ENCODE measurements around the gene UNK. TPM values are rescaled to one million over a fixed set of nuclear protein-coding genes. Genes with fewer than 3 reads are reported as not detected.

Gene UNK, protein sequence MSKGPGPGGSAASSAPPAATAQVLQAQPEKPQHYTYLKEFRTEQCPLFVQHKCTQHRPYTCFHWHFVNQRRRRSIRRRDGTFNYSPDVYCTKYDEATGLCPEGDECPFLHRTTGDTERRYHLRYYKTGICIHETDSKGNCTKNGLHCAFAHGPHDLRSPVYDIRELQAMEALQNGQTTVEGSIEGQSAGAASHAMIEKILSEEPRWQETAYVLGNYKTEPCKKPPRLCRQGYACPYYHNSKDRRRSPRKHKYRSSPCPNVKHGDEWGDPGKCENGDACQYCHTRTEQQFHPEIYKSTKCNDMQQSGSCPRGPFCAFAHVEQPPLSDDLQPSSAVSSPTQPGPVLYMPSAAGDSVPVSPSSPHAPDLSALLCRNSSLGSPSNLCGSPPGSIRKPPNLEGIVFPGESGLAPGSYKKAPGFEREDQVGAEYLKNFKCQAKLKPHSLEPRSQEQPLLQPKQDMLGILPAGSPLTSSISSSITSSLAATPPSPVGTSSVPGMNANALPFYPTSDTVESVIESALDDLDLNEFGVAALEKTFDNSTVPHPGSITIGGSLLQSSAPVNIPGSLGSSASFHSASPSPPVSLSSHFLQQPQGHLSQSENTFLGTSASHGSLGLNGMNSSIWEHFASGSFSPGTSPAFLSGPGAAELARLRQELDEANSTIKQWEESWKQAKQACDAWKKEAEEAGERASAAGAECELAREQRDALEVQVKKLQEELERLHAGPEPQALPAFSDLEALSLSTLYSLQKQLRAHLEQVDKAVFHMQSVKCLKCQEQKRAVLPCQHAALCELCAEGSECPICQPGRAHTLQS
- polyA plus RNA-seq: 10 to 100 TPM in 2 of 3 donors, 1 to 10 TPM in 1; 9.7 to 15.0 (median 13.9) TPM

DNA sequence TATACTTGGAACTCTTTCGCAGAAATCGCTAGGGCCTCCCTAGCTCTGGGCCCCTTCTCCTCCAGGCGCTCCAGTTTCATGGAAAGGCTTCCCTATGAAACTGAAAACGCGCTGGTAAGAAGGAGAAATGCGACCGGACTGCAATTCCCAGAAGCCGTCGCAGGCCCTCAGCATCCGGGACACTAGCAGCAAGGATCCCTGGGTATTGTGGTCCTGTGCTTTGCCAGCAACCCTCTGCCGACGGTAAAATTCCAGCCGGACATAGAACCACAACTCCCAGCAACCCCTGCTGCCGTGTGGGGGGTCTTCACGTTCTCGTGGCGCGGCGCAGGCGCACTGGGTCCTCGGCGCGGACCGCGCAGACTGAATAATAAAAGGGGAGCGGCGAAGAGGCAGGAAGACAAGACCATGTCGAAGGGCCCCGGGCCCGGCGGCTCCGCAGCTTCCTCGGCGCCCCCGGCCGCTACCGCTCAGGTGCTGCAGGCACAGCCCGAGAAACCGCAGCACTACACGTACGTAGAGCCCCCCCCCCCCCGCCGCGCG lies at the start of gene UNK:
TSS of gene UNK (plus strand) at position 334 of the 543 bp plus-strand sequence. CDS start at position 409, 75 bp downstream.
- 0% methylated on average over 29 to 45 of the region's 45 CpGs for WGBS, 3 donors
- peak within 1 kb of the TSS; percentile 90 for H3K27ac ChIP-seq (ENCODE audit: low read depth, low read length)

DNA sequence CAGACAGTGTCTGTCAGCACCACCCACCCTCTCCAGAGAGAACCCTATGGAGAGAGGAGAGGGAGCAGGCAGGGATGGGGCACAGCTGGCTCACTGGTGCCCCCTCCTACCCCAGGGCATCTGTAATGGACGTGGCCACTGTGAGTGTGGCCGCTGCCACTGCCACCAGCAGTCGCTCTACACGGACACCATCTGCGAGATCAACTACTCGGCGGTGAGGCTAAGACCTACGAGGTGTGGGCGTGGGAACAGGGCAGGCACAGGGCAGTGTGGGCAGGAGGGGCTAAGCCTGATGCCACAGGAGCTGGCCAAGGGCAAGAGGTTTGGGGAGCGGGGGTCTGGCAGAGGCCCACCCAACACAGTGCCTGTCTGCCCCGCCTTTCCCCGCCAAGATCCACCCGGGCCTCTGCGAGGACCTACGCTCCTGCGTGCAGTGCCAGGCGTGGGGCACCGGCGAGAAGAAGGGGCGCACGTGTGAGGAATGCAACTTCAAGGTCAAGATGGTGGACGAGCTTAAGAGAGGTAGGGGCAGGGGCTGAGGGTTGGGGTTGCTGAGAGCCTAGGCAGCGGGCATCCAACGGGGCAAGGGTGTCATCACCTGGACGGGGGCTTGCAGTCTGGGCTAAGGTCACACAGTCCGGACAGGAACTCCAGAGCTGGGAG lies 48.3 kb upstream of the UNK start:
- 87 to 94% (median 92%) methylated on average over 26 of the region's 26 CpGs for WGBS, 3 donors
- H3K27ac ChIP-seq (ENCODE audit: low read depth, low read length): no peak overlapping the region

DNA sequence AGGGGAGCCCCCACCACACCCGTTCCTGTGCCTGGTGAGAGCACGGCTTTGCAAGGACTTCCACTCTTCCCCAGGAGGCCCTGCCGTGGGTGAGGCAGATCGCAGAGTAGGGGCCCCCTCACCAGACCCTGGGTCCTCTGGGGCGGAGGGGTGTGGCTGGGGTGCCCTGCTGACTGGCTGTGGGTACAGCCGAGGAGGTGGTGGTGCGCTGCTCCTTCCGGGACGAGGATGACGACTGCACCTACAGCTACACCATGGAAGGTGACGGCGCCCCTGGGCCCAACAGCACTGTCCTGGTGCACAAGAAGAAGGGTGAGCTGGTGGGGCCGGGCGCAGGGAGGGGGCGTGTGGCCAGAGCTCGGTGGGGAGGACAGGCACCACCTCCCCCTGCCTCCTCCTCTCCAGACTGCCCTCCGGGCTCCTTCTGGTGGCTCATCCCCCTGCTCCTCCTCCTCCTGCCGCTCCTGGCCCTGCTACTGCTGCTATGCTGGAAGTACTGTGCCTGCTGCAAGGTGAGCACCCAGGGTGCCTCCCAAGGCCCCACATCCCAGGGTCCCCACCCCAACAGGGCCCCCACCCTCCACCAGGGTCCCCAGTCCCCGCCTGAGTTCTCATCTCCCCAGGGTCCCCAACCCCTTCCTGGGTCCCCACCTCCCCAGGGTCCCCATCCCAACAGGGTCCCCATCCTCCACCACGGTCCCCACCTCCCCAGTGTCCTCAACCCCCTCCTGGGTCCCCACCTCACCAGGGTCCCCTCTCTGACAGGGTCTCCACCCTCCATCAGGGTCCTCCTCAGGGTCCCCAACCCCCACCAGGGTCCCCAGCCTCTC lies 47.3 kb upstream of the UNK start:
- H3K27ac ChIP-seq (ENCODE audit: low read depth, low read length): no peak overlapping the region
- WGBS, 3 donors: 75 to 86% (median 77%) methylated on average over 18 to 20 of the region's 20 CpGs

DNA sequence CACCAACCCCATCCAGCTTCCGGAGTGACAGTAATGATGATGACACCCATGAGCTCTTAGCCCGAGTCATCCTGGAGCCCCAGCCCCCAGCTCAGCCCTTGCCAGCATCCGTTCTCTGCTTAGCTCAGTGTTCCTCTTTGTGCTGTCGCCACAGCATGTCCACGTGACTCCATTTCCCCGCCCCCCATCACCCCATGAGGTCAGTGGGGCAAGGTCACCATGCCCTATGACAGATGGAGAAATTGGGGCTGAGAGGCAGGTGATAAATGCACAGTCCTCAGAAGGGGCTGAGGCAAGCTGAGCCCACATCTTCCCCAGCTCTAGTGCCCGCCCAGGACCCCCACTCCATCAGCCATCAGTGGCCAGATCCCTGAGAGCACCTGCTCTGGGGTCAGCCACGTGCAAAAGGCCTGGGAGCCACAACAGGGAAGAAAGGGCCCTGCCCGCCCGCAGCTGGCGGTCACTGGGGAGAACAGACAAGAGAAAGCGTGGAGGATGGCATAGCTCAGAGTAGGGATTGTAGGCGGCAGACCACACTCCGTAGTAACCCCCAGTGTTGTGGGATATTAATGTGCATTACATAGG lies 46.3 kb upstream of the UNK start:
- WGBS, 3 donors: 54 to 74% (median 56%) methylated on average over 14 of the region's 14 CpGs
- H3K27ac ChIP-seq (ENCODE audit: low read depth, low read length): no peak overlapping the region

DNA sequence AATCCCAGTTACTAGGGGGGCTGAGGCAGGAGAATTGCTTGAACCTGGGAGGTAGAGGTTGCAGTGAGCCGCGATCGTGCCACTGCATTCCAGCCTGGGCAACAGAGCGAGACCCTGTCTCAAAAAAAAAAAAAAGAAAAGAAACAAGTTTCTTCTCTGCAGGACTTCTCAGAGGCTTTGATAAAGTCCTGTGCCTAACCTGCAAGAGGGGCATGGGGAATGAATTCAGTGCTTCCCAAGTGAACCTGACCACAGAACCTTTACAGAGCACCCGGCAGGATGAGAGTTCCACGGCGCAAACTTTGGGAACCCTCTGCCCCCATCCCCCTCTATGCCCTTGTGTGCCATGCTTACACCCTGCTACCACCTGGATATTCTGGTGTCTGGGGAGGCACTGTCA lies 45.4 kb upstream of the UNK start:
- 94 to 96% (median 94%) methylated on average over 7 of the region's 7 CpGs for WGBS, 3 donors

DNA sequence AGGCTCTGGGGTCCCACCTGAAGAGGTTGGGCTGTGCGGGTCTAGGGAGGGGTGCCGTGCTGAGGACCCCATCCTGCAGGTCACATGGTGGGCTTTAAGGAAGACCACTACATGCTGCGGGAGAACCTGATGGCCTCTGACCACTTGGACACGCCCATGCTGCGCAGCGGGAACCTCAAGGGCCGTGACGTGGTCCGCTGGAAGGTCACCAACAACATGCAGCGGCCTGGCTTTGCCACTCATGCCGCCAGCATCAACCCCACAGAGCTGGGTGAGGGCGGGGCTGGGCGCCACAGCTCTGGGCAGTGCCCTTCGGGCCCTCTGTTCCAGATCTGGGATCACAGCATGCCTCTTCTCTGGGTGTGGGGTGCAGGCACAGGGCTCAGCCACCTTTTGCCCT lies 44.8 kb upstream of the UNK start:
- H3K27ac ChIP-seq (ENCODE audit: low read depth, low read length): no peak overlapping the region
- 92 to 93% (median 93%) methylated on average over 12 to 14 of the region's 14 CpGs for WGBS, 3 donors

More for the DNA sequence above, 45.4 kb upstream of the UNK start:
- no peak overlapping the region for H3K27ac ChIP-seq (ENCODE audit: low read depth, low read length)

DNA sequence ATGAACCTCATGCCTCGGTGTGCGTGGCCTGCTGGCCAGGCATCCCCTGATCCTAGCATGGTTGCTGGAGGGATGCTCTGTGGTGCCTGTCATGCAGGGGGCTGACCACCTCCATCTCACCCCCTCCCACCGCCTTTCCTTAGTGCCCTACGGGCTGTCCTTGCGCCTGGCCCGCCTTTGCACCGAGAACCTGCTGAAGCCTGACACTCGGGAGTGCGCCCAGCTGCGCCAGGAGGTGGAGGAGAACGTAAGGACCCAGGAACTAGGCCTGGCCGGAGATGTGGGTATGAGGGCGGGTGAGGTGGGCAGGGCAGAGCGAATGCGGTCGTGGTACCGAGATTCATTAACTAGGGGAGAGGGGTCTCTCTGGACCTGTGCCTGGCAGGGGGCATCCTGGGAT lies 44.4 kb upstream of the UNK start:
- no peak overlapping the region for H3K27ac ChIP-seq (ENCODE audit: low read depth, low read length)
- 90 to 92% (median 91%) methylated on average over 17 of the region's 17 CpGs for WGBS, 3 donors

DNA sequence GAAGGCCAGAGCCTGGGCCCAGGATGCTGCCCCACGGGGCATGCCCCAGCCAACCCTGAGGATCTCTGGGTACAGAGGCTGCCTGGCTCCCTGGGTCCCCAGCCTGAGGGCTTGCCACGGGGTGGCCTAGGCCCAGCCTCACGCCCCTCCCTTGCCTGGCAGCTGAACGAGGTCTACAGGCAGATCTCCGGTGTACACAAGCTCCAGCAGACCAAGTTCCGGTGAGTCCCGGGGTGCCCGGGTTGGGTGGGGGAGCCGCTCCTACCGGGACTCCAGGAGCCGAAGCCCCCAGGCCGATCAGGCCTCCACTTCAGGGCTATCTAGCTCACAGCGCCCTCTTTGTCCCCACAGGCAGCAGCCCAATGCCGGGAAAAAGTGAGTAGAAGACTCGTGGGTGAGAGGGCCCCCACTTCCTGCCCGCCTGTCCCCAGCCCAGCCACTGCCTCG lies 44.0 kb upstream of the UNK start:
- no peak overlapping the region for H3K27ac ChIP-seq (ENCODE audit: low read depth, low read length)
- WGBS, 3 donors: 79 to 83% (median 83%) methylated on average over 15 to 17 of the region's 17 CpGs

DNA sequence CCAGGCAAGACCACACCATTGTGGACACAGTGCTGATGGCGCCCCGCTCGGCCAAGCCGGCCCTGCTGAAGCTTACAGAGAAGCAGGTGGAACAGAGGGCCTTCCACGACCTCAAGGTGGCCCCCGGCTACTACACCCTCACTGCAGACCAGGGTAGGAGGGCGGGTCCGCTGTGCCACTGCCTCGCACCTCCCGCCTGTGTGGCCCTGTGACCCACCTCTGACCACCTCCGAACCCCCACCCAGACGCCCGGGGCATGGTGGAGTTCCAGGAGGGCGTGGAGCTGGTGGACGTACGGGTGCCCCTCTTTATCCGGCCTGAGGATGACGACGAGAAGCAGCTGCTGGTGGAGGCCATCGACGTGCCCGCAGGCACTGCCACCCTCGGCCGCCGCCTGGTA lies 42.3 kb upstream of the UNK start:
- no peak overlapping the region for H3K27ac ChIP-seq (ENCODE audit: low read depth, low read length)
- WGBS, 3 donors: 87 to 90% (median 89%) methylated on average over 24 to 25 of the region's 25 CpGs

DNA sequence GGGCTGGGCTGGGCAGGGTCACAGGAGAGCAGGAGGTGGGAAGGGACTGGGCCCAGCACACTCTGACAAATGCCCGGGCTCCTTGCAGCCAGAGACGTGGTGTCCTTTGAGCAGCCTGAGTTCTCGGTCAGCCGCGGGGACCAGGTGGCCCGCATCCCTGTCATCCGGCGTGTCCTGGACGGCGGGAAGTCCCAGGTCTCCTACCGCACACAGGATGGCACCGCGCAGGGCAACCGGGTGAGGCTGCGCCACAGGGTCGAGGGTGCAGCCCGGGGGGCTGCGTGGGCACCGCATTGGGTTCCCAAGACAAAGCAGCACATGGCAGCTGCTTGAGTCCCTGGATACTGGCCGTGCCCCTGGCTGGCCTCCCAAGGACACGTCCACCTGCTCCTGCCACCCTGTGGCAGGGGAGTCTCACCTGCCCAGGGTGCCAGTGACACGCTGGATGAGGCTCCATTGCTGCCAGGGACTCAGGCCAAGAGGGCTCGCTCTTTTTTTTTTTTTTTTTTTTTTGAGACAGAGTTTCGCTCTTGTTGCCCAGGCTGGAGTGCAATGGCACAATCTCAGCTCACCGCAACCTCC lies 40.9 kb upstream of the UNK start:
- 83 to 96% (median 93%) methylated on average over 21 to 25 of the region's 25 CpGs for WGBS, 3 donors
- no peak overlapping the region for H3K27ac ChIP-seq (ENCODE audit: low read depth, low read length)

DNA sequence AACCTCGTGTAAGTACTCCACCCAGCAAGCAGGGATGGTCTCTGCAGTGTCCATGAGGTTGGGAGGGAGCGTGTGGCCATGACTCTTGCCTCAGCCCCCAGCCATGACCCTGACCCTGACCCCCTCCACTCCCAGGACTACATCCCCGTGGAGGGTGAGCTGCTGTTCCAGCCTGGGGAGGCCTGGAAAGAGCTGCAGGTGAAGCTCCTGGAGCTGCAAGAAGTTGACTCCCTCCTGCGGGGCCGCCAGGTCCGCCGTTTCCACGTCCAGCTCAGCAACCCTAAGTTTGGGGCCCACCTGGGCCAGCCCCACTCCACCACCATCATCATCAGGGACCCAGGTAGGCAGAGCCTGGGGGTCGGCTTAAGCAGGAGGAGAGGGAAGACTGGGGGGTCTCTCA lies 35.9 kb upstream of the UNK start:
- no peak overlapping the region for H3K27ac ChIP-seq (ENCODE audit: low read depth, low read length)
- WGBS, 3 donors: 80 to 83% (median 83%) methylated on average over 9 of the region's 9 CpGs

DNA sequence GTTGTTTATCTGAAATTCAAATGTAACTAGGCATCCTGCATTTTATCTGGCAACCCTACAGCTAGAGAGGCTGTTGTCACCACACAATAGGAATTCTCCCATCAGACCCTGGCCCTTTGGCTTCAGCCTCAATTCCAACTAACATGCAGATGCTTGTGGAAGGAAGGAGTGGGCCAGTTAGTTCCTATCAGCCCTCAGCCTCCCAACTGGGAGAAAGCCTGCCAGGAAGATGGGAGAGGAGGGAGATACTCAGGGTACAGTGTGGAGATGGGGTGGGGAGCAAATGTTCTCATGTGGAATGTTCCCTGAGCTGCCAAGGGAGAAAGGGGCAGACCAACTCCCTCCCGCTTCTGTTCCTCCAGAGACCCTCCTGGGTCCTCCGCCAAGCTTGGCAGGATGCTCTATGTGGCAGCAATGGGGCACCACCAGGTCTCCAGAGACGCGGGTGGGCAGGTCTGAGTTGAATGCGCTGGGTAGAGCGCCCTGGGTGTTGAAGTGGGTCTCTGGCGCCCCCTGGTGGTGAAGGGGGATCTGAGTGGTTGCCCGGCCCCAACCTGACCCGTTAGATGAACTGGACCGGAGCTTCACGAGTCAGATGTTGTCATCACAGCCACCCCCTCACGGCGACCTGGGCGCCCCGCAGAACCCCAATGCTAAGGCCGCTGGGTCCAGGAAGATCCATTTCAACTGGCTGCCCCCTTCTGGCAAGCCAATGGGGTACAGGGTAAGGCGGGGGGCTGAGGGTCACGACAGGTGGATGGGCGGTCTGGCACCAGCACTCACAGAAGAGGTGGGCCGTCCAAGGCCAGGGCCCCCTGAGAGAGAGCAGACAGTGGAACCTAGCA lies 34.8 kb upstream of the UNK start:
- WGBS, 3 donors: 16 to 18% (median 17%) methylated on average over 19 to 20 of the region's 20 CpGs
- H3K27ac ChIP-seq (ENCODE audit: low read depth, low read length): no peak overlapping the region

DNA sequence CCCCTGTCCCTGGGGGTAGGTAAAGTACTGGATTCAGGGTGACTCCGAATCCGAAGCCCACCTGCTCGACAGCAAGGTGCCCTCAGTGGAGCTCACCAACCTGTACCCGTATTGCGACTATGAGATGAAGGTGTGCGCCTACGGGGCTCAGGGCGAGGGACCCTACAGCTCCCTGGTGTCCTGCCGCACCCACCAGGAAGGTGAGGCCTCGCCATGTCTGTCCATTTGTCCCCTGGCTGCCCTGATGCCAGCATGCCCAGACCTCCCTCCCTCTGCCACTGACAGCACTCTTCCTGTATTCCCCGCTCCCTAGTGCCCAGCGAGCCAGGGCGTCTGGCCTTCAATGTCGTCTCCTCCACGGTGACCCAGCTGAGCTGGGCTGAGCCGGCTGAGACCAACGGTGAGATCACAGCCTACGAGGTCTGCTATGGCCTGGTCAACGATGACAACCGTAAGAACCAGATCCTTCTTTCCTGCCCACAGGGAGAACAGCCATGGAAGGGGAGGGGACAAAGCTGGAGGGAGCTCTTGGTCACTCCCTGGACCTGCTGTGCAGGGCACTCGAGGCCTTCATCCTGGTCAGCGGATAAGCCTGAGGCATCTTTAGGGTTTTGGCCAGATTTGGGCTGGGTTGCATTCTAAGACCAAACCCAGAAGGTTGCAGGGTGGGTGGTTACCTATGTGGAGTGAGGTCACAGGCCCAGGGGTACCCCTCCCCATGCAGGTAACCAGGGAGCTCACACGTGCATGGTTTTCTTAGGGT lies 33.8 kb upstream of the UNK start:
- H3K27ac ChIP-seq (ENCODE audit: low read depth, low read length): no peak overlapping the region
- 82 to 90% (median 87%) methylated on average over 23 of the region's 23 CpGs for WGBS, 3 donors

DNA sequence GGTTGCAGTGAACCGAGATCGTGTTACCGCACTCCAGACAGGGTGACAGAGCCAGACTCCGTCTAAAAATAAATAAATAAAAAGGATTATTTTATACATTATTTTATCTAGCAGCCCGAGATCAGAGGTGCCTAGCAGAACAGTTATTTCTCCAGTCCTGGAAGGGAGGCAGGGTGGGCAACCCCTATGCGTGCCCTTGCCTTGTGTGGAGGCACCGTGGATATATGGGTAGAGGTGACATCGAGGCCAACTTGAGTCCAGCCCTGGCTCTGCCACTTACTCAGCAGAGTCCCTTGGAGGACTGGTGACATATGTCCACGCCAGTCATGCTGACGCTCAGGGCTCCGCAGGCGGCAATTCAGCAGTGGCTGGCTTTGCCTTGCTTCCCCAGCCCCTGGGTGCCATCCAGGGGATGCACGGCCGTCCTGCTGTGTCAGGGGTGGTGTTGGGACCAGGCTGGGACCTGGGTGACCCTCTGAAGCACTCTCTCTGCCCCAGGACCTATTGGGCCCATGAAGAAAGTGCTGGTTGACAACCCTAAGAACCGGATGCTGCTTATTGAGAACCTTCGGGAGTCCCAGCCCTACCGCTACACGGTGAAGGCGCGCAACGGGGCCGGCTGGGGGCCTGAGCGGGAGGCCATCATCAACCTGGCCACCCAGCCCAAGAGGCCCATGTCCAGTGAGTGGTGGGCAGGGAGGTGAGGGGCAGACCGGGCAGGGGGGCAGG lies 32.8 kb upstream of the UNK start:
- WGBS, 3 donors: 82 to 86% (median 85%) methylated on average over 24 of the region's 24 CpGs
- H3K27ac ChIP-seq (ENCODE audit: low read depth, low read length): no peak overlapping the region

DNA sequence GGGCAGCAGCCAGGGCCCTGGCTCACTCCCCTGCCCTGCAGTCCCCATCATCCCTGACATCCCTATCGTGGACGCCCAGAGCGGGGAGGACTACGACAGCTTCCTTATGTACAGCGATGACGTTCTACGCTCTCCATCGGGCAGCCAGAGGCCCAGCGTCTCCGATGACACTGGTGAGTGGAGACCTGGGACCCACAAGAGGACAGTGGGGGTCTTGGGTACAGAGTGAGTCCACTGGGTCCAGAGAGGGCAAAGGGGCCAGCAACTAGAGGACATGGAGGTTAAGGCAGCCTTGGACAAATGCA lies 32.2 kb upstream of the UNK start:
- 88 to 92% (median 89%) methylated on average over 10 of the region's 10 CpGs for WGBS, 3 donors
- no peak overlapping the region for H3K27ac ChIP-seq (ENCODE audit: low read depth, low read length)
